ENCODE data around the gene SNAPC2. TPM values are rescaled to one million over a fixed set of nuclear protein-coding genes. Genes with fewer than 3 reads are reported as not detected.

The SNAPC2 gene
- total RNA-seq, 1 donor from 2014 or later: 16.8 TPM

Other genes with a start within 250 kb of the SNAPC2 start
- gene MCEMP1, start 243.2 kb upstream of the SNAPC2 start, total RNA-seq: not detected in 3 replicates
- 83.9 to 93.7 TPM (median 85.2 TPM) in 3 replicates for gene TRAPPC5, start 239.5 kb upstream of the SNAPC2 start, total RNA-seq
- not detected in 3 replicates for gene FCER2, start 218.2 kb upstream of the SNAPC2 start, total RNA-seq
- gene CLEC4G, start 188.2 kb upstream of the SNAPC2 start, total RNA-seq: not detected in 3 replicates
- gene CD209, start 172.8 kb upstream of the SNAPC2 start, total RNA-seq: not detected in 3 replicates
- 1.2 to 2.1 TPM (median 1.5 TPM) in 3 replicates for gene CLEC4M, start 157.1 kb upstream of the SNAPC2 start, total RNA-seq
- gene EVI5L, start 90.1 kb upstream of the SNAPC2 start, total RNA-seq: 18.5 to 21.7 TPM (median 19.5 TPM) in 3 replicates
- gene PRR36, start 45.9 kb upstream of the SNAPC2 start, total RNA-seq: 23.4 to 25.1 TPM (median 24.0 TPM) in 3 replicates
- gene LRRC8E, start 31.8 kb upstream of the SNAPC2 start, total RNA-seq: 4.3 to 5.2 TPM (median 4.9 TPM) in 3 replicates
- 52.1 to 55.6 TPM (median 52.2 TPM) in 3 replicates for gene MAP2K7, start 16.5 kb upstream of the SNAPC2 start, total RNA-seq
- gene TGFBR3L, start 5.5 kb upstream of the SNAPC2 start, total RNA-seq: 1.2 to 1.7 TPM (median 1.2 TPM) in 3 replicates
- 50.5 to 53.6 TPM (median 51.2 TPM) in 3 replicates for gene CTXN1, start 5.8 kb downstream of the SNAPC2 start, total RNA-seq
- gene TIMM44, start 23.3 kb downstream of the SNAPC2 start, total RNA-seq: 76.3 to 80.7 TPM (median 78.3 TPM) in 3 replicates
- gene ELAVL1, start 85.3 kb downstream of the SNAPC2 start, total RNA-seq: 112 to 119 TPM (median 116 TPM) in 3 replicates
- gene CCL25, start 132.4 kb downstream of the SNAPC2 start, total RNA-seq: 0.29 to 0.42 TPM in 2 of 3 replicates, not detected in the other
- 115 to 124 TPM (median 120 TPM) in 3 replicates for gene FBN3, start 229.3 kb downstream of the SNAPC2 start, total RNA-seq